Measurements from ENCODE around the gene DAB2IP. TPM values are rescaled to one million over a fixed set of nuclear protein-coding genes. Genes with fewer than 3 reads are reported as not detected.

The DAB2IP gene
- total and polyA plus RNA-seq, 2 of the 4 experiments (the other 2 are of a cell fraction) = 5.6 to 17.2 TPM

DNA sequence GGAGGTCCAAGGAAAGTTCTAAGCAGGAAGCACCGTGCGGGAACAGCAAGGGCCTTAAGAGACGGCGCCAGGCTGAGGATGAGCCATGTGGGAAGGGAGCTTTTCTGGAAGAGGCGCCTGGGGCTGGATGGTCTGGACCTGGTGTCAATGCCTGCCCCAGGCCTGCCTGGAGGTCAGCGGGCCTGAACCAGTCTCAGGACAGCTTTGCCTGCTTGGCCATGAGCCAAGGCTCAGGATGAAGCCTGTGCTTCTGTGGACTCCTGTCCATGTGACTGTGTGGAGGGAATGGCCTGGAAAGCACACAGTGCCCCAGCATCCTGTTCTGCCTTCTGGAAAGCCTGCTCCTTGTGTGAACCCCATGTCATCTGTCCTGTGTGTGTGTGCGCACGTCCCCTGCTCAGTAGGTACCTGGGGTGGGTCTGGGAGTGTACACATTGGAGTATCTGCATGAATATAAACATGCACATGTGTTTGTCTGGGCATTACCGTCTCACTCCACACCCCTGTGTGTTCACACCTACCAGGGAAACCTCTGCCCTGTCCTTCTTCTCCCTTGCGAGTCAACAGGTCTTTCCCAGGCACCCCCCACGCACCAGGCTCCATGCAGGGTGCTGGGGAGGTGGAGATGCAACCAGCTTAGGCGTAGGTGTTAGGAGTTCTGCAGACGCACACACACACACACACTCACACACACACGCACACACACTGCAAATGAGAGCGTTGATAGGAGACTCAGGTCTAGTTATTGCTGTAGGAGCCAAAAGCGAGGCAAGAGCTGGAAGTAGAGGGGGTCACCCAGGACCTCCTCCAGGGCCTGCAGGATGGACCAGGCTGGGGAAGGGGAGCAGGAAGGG, 24.8 kb downstream of the DAB2IP start (continued):
- TF ChIP-seq FOS (IDR thresholded peaks at IDR 0.05; ENCODE audit: low read depth, low read length) = no peak

DNA sequence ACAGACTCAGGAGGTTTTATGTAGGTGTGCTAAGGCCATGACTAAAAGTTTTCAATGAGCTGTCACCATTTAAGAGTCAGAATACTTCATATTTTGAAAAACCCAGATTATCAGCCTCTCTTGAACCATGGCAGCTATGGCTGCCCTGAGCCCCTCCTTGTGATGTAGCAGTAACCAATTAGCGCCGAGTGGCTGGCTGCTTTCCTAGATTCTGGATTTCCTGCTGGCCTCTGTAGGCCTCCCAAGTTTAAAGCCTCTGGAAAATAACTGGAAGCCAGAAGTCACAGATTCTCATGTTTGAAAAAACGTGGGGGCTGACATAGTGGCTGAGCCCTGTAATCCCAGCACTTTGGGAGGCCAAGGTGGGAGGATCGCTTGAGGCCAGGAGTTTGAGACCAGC, 25.5 kb downstream of the DAB2IP start:
- Histone ChIP-seq H4K20me1 (ENCODE audit: insufficient read depth, low read length) (peaks cover 12% of the 10 kb centered on the region), H3K56ac (ENCODE audit: extremely low read depth, insufficient read depth, low read length) (no peak overlapping the region), H2BK5ac (ENCODE audit: low read depth, low read length, poor library complexity, severe bottlenecking) (no peak overlapping the region), H4K8ac (ENCODE audit: low read depth in 2 of 2, low read length in 2 of 2) (no peak overlapping the region), H3K14ac (replicated peaks; ENCODE audit: low read depth, low read length) (no peak overlapping the region), H3K4me1 (ENCODE audit: control insufficient read depth, insufficient read depth, low read length) (peaks cover 9% of the 10 kb centered on the region), H3K9ac (ENCODE audit: low read depth, low read length) (no peak overlapping the region), H2AK5ac (ENCODE audit: low read depth, low read length) (no peak overlapping the region), H3K4me3 (ENCODE audit: insufficient read depth, low read depth, low read length) (no peak overlapping the region), H2AFZ (replicated peaks; ENCODE audit: low read length, poor library complexity) (no peak overlapping the region), H3K4me2 (ENCODE audit: low read depth, low read length) (no peak overlapping the region), H2BK20ac (ENCODE audit: low read depth, low read length) (no peak overlapping the region), H3K9me3 (ENCODE audit: control insufficient read depth, insufficient read depth, low read length) (no peaks in the 10 kb centered on the region), H2BK15ac (ENCODE audit: low read depth, low read length) (no peak overlapping the region), H4K91ac (ENCODE audit: insufficient read depth, low read depth, low read length) (no peak overlapping the region), H2AK9ac (replicated peaks; ENCODE audit: low read depth, low read length, poor library complexity) (no peak overlapping the region), H2BK120ac (ENCODE audit: low read depth, low read length) (no peak overlapping the region), H3K27ac (ENCODE audit: insufficient read depth, low read length) (no peak overlapping the region), H3K23ac (ENCODE audit: low read depth, low read length) (no peak overlapping the region), H3K36me3 (ENCODE audit: control insufficient read depth, insufficient read depth, low read length) (peaks cover 4% of the 10 kb centered on the region; the same call in 1 of the 2 replicates), H3K9me1 (ENCODE audit: insufficient read depth, low read length) (peaks cover 22% of the 10 kb centered on the region), H3K79me1 (ENCODE audit: low read depth in 1 of 2, low read length in 2 of 2) (peaks cover 0 to 10% of the 10 kb centered on the region in 2 experiments; a peak in 1 of 4 replicates), H4K5ac (ENCODE audit: low read depth, low read length) (no peak overlapping the region), H3K4ac (ENCODE audit: low read depth, low read length) (no peak overlapping the region), H3K18ac (ENCODE audit: low read depth, low read length) (no peak overlapping the region), H3K27me3 (ENCODE audit: control insufficient read depth, insufficient read depth, low read length) (no peaks in the 10 kb centered on the region)
- no TSS peak for BruUV-seq (replicated peaks)
- intact Hi-C loops (cut with micrococcal nuclease) = loop anchor here (1.0 kb wide), 1 partner anchor 58 kb away; no protein-coding TSS in a partner anchor
- ChIA-PET CTCF (no interaction called here), POLR2A (ENCODE audit: unreplicated experiment) (no interaction called here)
- dilution Hi-C loops (cut with HindIII; ENCODE audit: low sequenced_read_pairs, unreplicated experiment) = no loop called here
- DNase-seq (no peak), ATAC-seq (ENCODE audit: low read depth) (no peak)
- 80% methylated on average over 1 of the region's 4 CpGs; no CpG with 5 or more reads in 1 of the 2 experiments for WGBS, 2 experiments (ENCODE audit: extremely low coverage in 2 of 2, insufficient read length in 1 of 2)
- in situ Hi-C loops (cut with MboI; ENCODE audit: low sequenced_read_pairs) = no loop called here
- no peak for TF ChIP-seq CHD1 (IDR thresholded peaks at IDR 0.05; ENCODE audit: low read depth, low read length)
- TF ChIP-seq, protein P1, sequence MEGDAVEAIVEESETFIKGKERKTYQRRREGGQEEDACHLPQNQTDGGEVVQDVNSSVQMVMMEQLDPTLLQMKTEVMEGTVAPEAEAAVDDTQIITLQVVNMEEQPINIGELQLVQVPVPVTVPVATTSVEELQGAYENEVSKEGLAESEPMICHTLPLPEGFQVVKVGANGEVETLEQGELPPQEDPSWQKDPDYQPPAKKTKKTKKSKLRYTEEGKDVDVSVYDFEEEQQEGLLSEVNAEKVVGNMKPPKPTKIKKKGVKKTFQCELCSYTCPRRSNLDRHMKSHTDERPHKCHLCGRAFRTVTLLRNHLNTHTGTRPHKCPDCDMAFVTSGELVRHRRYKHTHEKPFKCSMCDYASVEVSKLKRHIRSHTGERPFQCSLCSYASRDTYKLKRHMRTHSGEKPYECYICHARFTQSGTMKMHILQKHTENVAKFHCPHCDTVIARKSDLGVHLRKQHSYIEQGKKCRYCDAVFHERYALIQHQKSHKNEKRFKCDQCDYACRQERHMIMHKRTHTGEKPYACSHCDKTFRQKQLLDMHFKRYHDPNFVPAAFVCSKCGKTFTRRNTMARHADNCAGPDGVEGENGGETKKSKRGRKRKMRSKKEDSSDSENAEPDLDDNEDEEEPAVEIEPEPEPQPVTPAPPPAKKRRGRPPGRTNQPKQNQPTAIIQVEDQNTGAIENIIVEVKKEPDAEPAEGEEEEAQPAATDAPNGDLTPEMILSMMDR (conservative IDR thresholded peaks at IDR 0.05; ENCODE audit: low read depth, low read length) = no peak
- TF ChIP-seq RFX5 (IDR thresholded peaks at IDR 0.05; ENCODE audit: low read depth, low read length) = no peak
- no peak for TF ChIP-seq FOS (IDR thresholded peaks at IDR 0.05; ENCODE audit: low read depth, low read length)
- TF ChIP-seq, protein P2, sequence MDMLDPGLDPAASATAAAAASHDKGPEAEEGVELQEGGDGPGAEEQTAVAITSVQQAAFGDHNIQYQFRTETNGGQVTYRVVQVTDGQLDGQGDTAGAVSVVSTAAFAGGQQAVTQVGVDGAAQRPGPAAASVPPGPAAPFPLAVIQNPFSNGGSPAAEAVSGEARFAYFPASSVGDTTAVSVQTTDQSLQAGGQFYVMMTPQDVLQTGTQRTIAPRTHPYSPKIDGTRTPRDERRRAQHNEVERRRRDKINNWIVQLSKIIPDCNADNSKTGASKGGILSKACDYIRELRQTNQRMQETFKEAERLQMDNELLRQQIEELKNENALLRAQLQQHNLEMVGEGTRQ (IDR thresholded peaks at IDR 0.05; ENCODE audit: low read depth, low read length) = no peak
- TF ChIP-seq RCOR1 (IDR thresholded peaks at IDR 0.05; ENCODE audit: insufficient replicate concordance, low read length) = no peak
- no peak for TF ChIP-seq MAFK (IDR thresholded peaks at IDR 0.05; ENCODE audit: low read depth, low read length)
- no peak for TF ChIP-seq MAZ (IDR thresholded peaks at IDR 0.05; ENCODE audit: borderline replicate concordance, low read depth, low read length)
- TF ChIP-seq NFE2L2 (IDR thresholded peaks at IDR 0.05; ENCODE audit: low read depth, low read length) = no peak
- no peak for TF ChIP-seq BHLHE40 (IDR thresholded peaks at IDR 0.05; ENCODE audit: low read depth, low read length)
- no peak for TF ChIP-seq RAD21 (IDR thresholded peaks at IDR 0.05; ENCODE audit: low read length)
- TF ChIP-seq, protein P3, sequence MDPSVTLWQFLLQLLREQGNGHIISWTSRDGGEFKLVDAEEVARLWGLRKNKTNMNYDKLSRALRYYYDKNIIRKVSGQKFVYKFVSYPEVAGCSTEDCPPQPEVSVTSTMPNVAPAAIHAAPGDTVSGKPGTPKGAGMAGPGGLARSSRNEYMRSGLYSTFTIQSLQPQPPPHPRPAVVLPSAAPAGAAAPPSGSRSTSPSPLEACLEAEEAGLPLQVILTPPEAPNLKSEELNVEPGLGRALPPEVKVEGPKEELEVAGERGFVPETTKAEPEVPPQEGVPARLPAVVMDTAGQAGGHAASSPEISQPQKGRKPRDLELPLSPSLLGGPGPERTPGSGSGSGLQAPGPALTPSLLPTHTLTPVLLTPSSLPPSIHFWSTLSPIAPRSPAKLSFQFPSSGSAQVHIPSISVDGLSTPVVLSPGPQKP (IDR thresholded peaks at IDR 0.05; ENCODE audit: borderline replicate concordance, low read depth, low read length) = no peak
